NCI-H146 (cell line): Measurements from ENCODE around the gene PRKAA2.

Experiments used
- DNase-seq: peaks from one replicate; lab custom pipeline; 2025; lab: John Stamatoyannopoulos, UW

PRKAA2 gene

DNA sequence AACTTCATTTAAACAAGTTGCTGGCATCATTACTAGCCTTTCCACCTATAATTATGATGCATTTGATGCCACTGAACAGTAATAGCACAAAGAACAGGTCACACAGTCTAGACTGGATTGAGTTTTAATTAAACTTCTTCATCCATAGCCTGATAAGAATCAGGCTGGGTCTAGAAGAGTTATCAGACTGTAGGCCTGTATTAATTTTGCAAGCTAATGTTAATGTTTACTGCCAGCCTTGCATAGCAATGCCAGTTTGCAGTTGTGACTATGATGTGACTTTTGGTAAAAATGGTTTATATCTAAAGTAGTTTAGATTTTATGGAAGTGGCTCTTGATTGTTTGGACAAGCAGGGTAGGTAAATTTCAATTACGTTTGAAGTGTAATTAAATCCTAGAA is 68.0 kb downstream of the PRKAA2 start:
- no peak for DNase-seq

DNA sequence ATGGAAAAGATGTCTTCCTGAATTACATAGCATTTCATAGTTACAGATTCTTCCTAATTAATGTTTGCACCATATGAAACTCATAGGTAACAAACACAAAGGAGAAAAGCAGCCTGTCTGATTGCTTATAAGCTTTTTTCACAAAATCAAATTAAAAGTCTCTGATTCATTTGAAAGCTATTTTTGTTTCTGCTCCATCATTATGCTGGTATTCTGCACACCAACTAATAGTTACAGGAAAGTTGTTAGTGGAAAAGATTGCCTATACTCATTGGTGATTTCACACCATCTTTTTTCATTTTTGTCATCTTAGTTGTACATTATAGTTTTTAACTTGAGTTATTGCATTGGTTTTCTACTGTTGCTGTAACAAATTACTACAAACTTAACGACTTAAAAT is 70.0 kb downstream of the PRKAA2 start:
- DNase-seq, result no peak

DNA sequence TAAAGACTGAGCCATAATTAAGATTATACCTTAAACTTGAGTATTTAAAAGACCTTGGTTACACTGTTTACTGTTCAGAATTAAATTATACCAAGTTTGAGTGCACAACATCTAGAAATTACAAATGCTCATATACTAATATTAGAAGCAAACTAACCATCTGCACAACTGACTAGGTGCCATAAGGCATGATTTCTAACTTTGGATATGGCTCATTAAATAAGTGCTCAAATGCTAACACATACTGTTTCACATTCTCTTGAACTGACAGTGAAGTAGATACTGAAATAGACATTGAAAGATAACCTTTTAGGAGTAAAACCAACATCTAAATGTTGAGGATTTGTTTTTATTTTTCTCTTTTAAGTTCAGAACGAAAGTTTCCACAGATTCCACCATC is 74.1 kb downstream of the PRKAA2 start:
- no peak for DNase-seq

DNA sequence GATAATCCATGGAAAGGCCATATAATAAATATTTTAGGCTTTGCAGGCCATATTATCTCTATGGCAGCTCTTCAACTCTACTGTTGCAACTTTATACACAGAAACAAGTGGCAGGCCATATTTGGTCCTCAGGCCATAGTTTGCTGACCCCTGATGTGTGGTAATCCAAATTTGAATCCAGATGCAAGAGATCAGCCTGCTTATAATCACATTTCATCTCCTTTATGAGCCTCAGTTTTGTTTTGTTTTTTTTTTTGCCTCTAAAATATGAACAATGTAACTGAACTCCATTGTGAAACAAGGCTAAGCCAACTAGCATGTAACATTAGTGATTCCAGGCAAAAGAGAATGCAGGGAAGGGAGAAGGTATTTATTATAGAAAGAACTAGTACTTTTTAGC is 81.6 kb downstream of the PRKAA2 start:
- DNase-seq, result no peak

- DNase-seq, result no peak
Observed at GRCh38 chr1:56728964-56729363, 83.8 kb downstream of the PRKAA2 start.

DNA sequence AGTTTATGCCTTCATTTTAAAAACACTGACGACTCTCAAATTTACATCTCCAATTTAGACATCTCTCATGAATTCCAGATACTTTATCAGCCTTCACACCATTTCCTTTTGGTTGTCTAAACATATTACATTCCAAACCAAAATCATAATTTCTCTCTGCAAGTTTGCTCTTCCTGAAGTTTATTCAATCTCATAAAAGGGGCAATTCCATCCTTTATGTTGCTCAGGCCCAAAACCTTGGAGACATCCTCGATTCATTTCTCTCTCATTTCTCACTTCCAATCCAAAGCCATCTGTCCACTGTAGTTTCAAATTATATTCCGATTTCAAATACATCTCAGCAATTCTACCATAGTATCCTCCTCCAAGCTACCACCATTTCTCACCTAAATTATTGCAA is 100.1 kb downstream of the PRKAA2 start:
- DNase-seq, result no peak

DNA sequence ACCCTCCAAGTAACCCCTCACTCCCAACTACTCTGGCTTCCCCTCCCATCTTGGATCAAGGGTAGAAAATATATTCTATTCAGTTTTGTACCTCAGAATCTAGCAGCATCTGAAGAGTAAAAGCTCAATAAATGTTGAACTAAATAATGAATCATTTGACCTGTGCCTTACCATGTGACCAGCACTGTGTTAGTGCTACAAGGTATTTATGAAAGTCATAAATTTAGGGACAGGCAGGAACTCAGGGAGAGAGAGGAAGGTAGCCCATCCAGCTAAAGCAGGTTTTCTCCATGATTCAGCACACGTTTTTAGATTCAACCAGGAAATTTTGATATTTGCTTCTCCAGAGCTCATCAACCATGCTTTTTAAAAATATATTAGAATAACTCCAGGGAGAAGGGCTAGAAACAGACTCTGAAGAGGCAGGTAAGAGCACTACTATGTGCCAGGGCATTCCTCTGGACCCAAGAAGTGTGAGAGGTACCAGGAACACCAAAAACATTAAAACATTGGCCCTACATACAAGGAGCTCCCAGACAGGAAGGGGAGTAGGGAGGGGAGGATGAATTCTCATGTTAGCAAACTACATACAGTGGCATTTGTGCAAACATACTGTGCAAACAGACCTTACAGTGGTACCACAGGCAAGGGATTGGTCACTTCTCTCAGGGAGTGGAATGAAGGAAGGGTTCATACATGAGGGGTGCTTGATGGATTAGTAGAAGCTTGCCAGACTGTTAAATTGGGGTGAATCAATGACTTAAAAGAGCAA is 109.8 kb downstream of the PRKAA2 start:
- no peak for DNase-seq

DNA sequence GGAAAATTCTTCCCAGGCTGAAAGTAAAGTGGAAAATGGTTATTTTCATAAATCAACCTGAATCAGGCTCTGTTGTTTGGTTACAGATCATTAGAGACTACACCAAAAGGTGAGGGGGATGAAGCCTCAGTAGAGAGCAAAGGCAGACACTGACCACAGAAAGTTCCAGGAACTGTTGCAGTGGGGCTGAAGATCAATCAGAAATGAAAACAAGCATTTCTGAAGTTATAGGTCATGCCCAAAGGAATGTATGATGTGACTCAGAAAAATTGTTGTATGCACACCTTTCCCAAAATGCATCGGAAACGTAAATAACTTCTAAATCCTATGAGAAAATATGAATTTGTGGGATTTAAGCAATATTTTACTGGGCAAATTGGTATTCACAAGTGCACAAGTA is 110.8 kb downstream of the PRKAA2 start:
- no peak for DNase-seq

GRCh38 chr1:56758135-56758534 is 113.0 kb downstream of the PRKAA2 start:
- DNase-seq, result no peak

DNA sequence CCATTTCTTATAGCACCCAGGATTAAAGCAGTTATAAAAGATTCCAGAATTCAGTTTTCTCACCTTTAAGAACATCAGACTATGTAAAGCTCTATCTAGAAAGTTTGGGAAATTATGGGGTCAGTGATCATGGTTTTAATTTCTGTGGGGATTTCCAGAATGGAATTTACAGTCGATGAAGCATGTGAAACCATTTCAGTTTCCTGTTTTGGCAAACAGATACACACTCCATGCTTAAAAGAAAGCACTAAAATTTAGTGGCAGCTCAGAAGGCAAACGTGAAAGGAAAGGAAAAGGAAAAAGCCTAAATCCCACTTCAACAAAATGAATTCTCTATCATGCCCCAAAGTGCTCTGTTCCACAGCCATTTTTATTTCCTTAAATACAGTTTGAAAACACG is 113.7 kb downstream of the PRKAA2 start:
- DNase-seq, result no peak
